NCI-H2081 treated with DMSO at 0.1 percent for 48 hours (cell line): Measurements from ENCODE around the gene ERGIC1.
"Not testable (repeated sequence)": the region's sequence is repeated elsewhere in the genome, so short reads cannot be mapped to it uniquely, and the experiment has no call there.

Experiments
- DNase-seq: peaks from one replicate; lab custom pipeline; 2025; lab: John Stamatoyannopoulos, UW

The ERGIC1 gene

DNA sequence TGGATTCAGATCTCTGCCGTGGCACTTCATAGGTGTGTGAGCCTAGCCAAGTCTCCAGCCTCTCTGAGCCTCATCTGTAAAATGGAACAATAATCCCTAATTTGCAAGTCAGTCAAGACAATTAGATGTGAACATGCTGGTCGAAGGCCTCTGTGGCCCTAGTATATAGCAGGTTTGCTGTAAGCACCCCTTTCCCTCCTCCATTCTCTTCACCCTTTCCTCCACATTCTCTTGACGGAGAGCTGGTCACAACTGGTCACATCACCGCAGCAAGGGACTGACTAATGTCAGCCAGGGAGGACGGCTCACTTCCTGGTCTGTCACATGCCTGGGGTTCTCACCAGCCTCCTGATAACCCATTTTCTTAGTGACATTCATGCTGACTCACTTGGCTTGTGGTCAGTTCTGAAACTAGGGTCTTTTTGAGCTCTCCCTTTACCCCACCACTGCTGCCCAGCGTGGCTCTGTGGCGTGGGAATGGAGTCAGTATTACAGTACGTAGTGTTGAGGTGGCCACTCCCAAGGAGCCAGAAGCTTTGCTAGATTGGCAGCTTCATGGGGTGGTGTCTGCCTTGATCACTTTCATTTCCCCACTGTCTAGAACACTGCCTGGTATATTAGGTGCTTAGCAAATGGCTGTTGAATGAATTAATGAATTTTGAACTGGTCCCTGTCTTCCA lies 47.8 kb downstream of the ERGIC1 start:
- no peak for DNase-seq

GRCh38 chr5:172883066-172883465 lies 49.0 kb downstream of the ERGIC1 start:
- DNase-seq: no peak

DNA sequence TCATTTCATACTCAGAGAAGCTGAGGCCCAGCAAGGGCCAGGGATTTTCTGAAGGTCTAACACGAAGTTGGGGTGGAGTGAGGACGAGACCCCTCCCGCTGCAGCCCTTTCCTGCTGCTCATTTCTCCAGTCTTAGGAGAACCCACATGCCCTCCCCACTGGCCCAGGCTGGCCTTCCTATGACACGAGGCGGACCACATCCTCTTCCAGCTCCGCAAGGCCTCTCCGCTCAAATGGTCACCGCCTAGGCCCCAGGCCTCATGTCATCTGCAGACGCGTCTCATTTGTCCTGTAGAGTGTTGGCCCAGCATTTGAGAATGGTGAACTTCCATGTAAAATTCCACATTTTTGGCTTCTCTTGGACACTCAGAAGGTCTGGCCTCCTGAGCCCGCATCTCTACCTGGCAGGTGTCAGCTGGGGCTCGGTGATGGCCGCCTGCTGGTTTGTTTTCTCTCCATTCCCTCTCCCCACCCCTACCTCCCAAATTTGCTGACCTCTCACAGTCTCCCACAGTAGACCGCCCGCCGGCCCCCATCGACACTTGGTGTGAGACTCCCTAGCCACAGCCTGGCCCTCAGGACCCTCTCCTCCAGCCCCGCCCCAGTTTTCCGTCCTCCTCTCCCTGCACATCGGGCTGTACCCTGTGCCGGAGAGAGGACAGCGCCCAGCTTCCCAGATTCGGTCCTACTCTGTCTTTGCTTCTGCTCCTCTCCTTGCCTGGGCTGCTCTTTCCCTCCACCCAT lies 51.7 kb downstream of the ERGIC1 start:
- no peak for DNase-seq

- no peak for DNase-seq
These were observed 52.4 kb downstream of the ERGIC1 start for GRCh38 chr5:172886476-172886875.

DNA sequence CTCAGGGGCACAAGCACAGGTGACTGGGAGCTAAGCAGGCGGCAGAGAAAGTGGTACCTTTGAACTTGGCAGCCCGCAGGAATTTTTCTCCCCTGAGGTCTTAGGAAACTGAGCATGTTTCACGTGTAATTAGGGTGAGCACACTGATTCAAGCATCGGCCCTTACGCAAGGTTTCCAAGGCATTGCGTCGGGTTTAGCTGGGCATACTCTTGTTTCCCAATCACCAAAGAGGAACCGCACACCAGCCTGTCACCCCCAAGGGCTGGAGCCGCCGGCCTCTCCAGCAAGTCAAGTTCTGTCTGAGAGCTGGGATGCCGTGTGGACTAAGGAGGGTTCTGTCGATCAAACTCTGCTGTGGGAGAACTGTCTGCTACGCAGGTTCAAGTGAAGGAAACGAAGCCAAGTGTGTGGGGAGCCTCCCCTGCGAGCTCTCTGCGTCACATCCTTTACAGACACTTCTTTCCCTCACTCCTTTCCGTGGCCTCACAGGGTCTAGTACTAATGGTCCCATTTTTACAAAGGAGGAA lies 53.0 kb downstream of the ERGIC1 start:
- DNase-seq: no peak

DNA sequence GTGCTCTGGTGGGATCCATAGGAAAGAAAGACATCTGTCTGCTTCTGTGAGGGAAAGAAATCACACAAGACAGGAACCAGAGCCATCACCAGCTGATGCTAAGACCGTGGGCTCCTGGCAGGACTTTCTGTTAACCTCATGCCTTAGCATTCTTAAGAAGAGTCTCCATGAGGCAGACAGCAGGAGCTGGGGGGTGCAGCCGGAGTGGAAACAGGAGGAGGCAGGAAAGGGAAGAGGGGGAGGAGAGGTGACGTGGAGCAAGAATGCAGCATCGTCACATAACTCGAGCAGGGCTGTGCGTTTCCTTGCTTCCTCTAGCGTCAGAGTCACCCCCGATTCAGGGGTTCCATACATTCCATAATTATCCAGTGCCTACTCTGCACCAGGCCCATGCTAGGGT lies 53.6 kb downstream of the ERGIC1 start:
- no peak for DNase-seq

DNA sequence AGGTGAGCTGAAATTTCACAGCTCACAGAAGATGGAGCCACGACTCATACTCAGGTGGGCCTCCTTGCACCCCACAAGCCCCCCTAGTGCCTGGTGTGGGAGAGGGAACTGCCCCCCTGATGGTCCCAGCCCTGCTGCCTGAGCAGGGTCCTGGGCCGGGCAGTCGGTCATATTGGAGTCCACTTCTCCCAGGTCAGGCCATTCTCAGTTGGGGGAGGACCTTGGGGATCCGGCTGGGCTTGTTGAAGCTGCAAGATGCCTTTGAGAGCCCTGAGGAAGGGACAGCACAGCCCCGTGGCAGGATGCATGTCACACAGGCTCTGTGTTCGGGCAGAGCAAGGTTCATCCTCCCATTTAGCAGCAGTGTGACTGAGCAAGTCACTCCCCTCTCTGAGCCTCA lies 56.6 kb downstream of the ERGIC1 start:
- no peak for DNase-seq

DNA sequence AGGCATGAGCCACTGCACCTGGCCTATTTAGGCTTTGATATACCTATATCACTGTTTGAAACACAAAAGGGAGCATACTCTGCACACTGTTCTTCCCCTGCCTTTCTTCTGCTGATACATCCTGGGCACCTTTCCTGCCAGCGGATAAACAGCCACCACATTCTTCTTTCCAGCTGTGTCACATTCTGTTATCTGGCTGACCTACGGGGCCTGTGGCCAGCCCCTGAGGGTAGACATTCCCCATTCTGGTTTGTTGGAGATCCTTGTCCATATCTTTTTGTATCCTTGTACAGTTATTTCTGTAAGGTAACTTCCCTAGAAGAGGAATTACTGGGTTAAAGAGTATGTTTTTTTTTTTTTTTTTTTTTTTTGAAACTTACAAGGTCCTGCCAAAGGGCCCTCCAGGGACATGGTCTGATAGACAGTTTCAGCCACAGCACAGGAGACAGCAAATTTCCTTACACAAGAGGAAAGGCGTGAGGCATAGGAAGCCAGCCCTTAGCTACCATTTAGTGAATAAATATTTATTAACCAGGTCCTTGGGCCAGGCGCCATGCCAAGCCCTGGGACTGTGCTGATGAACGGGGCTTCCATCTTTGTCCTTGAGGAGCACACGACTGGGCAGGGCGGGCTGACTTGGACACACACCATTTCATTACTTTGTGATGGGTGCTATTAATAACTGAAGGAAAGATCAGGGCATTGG lies 57.8 kb downstream of the ERGIC1 start:
- DNase-seq: no peak

GRCh38 chr5:172892713-172893112 lies 58.7 kb downstream of the ERGIC1 start:
- DNase-seq: no peak

GRCh38 chr5:172894767-172895388 lies 60.8 kb downstream of the ERGIC1 start:
- DNase-seq: no peak

DNA sequence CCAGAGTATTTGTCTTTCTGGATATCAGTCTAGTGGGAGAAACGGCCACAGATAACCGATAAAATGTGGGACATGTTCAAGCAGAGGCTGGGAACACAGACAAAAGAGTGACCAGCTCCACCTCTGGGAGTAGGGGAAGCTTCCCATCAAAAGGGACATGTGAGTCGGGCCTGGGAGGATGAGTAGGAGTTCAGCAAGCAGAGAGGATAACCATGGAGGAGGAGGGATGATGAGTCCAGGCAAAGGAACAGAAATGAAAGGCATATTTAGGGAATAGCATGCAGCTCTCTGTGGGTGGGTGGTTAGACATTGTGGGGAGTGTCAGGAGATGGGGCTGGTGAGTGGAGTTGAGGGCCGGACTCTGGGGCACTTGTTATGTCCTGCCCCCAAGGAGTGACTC lies 61.5 kb downstream of the ERGIC1 start:
- no peak for DNase-seq

- DNase-seq: no peak
These were observed 62.4 kb downstream of the ERGIC1 start for GRCh38 chr5:172896465-172896864.

- DNase-seq: not testable (repeated sequence)
These were observed 63.0 kb downstream of the ERGIC1 start for GRCh38 chr5:172897067-172897466.

DNA sequence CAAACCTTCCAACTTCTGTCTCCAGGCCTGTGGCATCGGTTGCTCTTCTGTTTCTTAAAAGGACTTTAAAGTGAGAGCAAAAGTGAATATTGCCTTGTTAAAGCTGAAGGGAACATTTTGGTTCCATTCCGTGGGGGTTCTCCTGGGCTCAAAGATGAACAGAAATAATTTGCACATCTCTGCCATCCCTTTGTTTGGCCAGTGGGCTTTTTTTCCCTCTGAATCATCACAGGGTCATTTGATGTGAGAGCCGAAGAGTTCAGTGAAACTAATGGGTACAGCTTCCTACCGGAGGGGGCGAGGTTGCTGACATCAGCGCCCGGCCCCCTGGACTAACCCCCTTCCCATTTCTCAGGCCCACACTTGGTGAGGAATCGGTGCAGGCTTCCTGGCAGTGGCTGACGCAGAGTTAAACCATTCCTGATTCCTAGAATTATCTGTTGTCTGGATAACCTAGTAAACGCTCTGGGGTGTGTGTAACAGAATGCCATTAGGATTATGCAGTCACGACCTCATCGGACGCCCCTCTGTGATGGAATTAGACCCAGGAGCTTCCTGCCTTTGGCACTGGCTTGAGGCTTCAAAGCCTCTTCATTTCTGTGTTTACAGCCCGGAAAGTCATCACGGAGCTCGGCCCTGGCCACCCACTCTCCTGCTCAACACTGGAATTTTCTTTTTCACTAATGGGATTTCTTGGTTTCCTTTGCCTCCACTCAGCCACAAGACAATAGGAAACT lies 63.6 kb downstream of the ERGIC1 start:
- DNase-seq: no peak

DNA sequence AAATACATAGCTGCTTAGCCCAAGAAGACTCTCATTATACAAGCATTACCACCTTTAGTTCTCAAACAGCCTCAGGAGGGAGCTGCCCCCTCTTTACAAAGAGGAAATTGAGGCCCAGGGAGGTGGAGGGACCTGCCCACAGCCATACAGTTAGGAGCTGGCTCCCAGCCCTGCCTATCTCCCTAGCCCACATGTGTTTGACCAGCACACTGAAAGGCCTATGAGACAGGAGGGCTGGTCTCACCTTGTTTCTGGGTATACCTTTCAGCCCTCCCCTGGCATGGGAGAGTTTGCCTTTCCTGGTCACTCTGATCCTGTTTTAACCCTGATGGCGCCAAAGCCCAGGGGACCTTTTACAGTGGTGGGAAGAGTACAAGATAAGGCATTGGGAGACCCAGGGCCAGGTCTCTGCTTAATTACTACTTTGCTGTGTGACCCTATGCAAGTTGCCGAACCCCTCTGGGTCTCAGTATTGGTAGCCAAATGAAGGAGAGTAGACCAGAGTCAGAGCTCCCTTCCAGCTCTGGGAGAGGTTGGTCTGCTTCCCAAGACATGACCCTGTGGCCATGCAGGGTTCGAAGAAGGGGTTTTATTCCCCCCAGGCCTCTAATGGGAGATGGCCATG lies 64.3 kb downstream of the ERGIC1 start:
- DNase-seq: no peak

DNA sequence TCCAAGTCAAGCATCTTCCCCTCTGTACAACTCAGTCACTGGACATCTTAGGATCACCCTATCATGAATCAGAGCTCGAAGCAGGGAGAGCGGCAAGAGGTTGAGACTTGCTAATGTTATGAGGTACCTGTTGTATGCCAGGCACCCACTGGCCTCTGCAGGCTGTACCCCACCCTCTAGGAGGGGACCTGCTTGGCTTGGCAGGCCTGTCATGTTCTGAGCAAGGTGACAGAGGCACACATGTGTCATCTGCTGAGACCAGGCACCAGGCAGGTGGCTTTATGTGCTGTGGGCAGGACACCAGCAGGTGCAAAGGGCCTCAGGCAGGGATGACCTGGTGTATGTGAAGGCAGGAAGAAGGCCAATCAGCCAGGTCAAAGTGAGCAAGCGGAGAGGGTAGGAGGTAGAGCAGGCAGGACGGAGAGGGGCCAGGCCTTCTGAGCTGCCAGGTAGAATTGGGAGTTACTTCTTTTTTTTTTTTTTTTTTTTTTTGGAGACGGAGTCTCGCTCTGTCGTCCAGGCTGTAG lies 64.9 kb downstream of the ERGIC1 start:
- no peak for DNase-seq

- no peak for DNase-seq
These were observed 65.4 kb downstream of the ERGIC1 start for GRCh38 chr5:172899436-172899835.

GRCh38 chr5:172901012-172901780 lies 67.1 kb downstream of the ERGIC1 start:
- DNase-seq: no peak

- no peak for DNase-seq
These were observed 67.9 kb downstream of the ERGIC1 start for GRCh38 chr5:172901788-172902496.
